NB4 (cell line): ENCODE measurements around the gene EXOC3L2.

Source experiments
- DNase-seq: peaks from one replicate; pipeline ENCODE4 v3.0.0; 2010; ENCODE audit warnings: low read depth
- H3K4me3 ChIP-seq: one replicate; pipeline ENCODE4 v1.5.1; 2011; ENCODE audit warnings: mild to moderate bottlenecking, low read depth, low read length, moderate library complexity
- CTCF ChIP-seq: IDR thresholded peaks from one replicate; pipeline ENCODE4 v1.5.1; 2012; ENCODE audit warnings: low read depth, low read length
- MAX ChIP-seq: IDR thresholded peaks from 2 replicates; pipeline ENCODE4 v1.6.1; 2011; ENCODE audit warnings: low read depth, low read length
- MYC ChIP-seq: IDR thresholded peaks from 2 replicates; pipeline ENCODE4 v1.6.1; 2011; ENCODE audit warnings: low read depth, low read length
- POLR2A ChIP-seq: IDR thresholded peaks from 2 replicates; pipeline ENCODE4 v1.6.1; 2011; ENCODE audit warnings: mild to moderate bottlenecking; ENCODE audit not compliant: insufficient read length; ENCODE audit errors: extremely low read depth

The EXOC3L2 gene

GRCh38 chr19:45163751-45164460 is 81.3 kb downstream of the EXOC3L2 start:
- no peak overlapping the region for H3K4me3 ChIP-seq
- no peak for TF ChIP-seq POLR2A
- no peak for TF ChIP-seq CTCF
- TF ChIP-seq MYC: no peak
- no peak for TF ChIP-seq MAX

DNA sequence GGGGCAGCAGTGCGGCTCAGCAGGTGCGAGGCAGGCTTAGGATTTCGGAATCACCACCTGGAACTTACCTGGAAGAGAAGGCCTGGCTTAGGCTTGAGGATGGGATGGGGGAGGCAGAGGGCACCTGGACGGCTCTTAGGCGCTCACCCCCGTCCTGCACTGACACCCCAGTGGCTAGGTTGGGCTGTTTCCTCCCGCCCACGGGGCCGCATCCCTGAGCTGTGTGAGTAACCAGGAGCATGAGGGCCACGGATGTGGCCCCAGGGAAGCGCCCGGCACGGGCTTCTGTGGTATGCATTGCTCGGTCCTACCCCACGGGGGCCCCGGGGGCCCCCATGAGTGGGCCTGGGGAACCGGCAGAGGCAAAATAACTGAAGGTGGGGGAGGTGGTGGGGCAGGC is 82.1 kb downstream of the EXOC3L2 start:
- TF ChIP-seq CTCF (no peak), MAX (no peak), POLR2A (no peak), MYC (no peak)
- DNase-seq: no peak
- no peak overlapping the region for H3K4me3 ChIP-seq

More at GRCh38 chr19:45163751-45164460, 81.3 kb downstream of the EXOC3L2 start:
- DNase-seq: peak; percentile 62

- TF ChIP-seq MYC: no peak
- TF ChIP-seq POLR2A: no peak
- no peak for TF ChIP-seq CTCF
- no peak for TF ChIP-seq MAX
- no peak overlapping the region for H3K4me3 ChIP-seq
- DNase-seq: no peak
Measured at GRCh38 chr19:45162608-45163143, 82.5 kb downstream of the EXOC3L2 start.
